A549 (cell line): ENCODE results near the gene FRYL. TPM values are rescaled to one million over a fixed set of nuclear protein-coding genes. Genes with fewer than 3 reads are reported as not detected.

Source experiments
- ATAC-seq, 2 experiments: fragments of 200-7000 bp in 1 of 2; fragments of >200 bp in 1 of 2; cut with Nextera tagmentation in 1 of 2; cut with Tn5 transposase in 1 of 2; 3 replicates each; pipeline versions ENCODE4 v1.8.0 to v1.9.1; 2018 to 2020; ENCODE audit warnings: mild to moderate bottlenecking in 1 of 2, moderate library complexity in 1 of 2
- CTCF ChIA-PET: fragments of 300-600 bp; sonication (Branson Sonifier 250); formaldehyde crosslinking; extraction: SDS; loops from one replicate; lab custom pipeline; 2021; ENCODE audit warnings: antibody characterized with exemption, inconsistent platforms; lab: Yijun Ruan, JAX
- POLR2A ChIA-PET: fragments of 350-600 bp; formaldehyde crosslinking; extraction: SDS; loops from one replicate; lab custom pipeline; 2021; ENCODE audit warnings: antibody characterized with exemption, inconsistent platforms; lab: Yijun Ruan, JAX
- DNase-seq, 2 experiments: peaks; one replicate each; pipeline versions ENCODE4 v3.0.0 to v3.0.0-alpha.2; 2011 to 2016; ENCODE audit warnings: low read depth in 1 of 2, low spot score in 1 of 2
- FAIRE-seq: peaks from 2 replicates; lab custom pipeline; 2011; peaks lifted over from hg19 to GRCh38; lab: Jason Lieb, UNC
- H3K27ac ChIP-seq, 2 experiments: fragments of >200 bp; sonication (Bioruptor Twin); formaldehyde crosslinking; 3 replicates each; pipeline ENCODE4 v1.5.1; 2016 to 2017
- H3K4me1 ChIP-seq: fragments of >200 bp; sonication (Bioruptor Twin); formaldehyde crosslinking; 3 replicates; pipeline ENCODE4 v1.6.1; 2016
- H3K4me2 ChIP-seq: fragments of >200 bp; sonication (Bioruptor Twin); formaldehyde crosslinking; 3 replicates; pipeline ENCODE4 v1.6.1; 2016
- H3K4me3 ChIP-seq: fragments of >200 bp; sonication (Bioruptor Twin); formaldehyde crosslinking; 3 replicates; pipeline ENCODE4 v1.5.1; 2016
- H3K9me3 ChIP-seq: fragments of >200 bp; sonication (Bioruptor Twin); formaldehyde crosslinking; 3 replicates; pipeline ENCODE4 v1.6.1; 2016
- CBX8 ChIP-seq: fragments of 200-600 bp; sonication (generic); IDR thresholded peaks from 2 replicates; pipeline ENCODE4 v1.6.1; 2016
- CHD2 ChIP-seq: fragments of 150-350 bp; IDR thresholded peaks from 2 replicates; pipeline ENCODE4 v1.6.1; 2014; ENCODE audit warnings: low read length; ENCODE audit not compliant: partially characterized antibody
- FOSB ChIP-seq: fragments of 250-450 bp; sonication (Bioruptor Pico); IDR thresholded peaks from 2 replicates; pipeline ENCODE4 v1.5.0; 2020; ENCODE audit warnings: mild to moderate bottlenecking, moderate library complexity
- GATA3 ChIP-seq: IDR thresholded peaks from 2 replicates; pipeline ENCODE4 v1.6.1; 2012; ENCODE audit warnings: borderline replicate concordance
- HDAC2 ChIP-seq: fragments of 200-600 bp; sonication (generic); IDR thresholded peaks from 2 replicates; pipeline ENCODE4 v1.6.1; 2016
- HOXA7 ChIP-seq: fragments of 250-450 bp; sonication (Bioruptor Pico); IDR thresholded peaks from 2 replicates; pipeline ENCODE4 v1.5.0; 2020; ENCODE audit warnings: mild to moderate bottlenecking, moderate library complexity
- KDM1A ChIP-seq: fragments of 200-600 bp; sonication (generic); IDR thresholded peaks from 2 replicates; pipeline ENCODE4 v1.6.1; 2016; ENCODE audit warnings: low read depth, mild to moderate bottlenecking
- MYC ChIP-seq: IDR thresholded peaks from 2 replicates; pipeline ENCODE4 v1.6.1; 2012; ENCODE audit warnings: mild to moderate bottlenecking, inconsistent platforms, low read length, improper control_type of control experiment, borderline replicate concordance
- NFE2L2 ChIP-seq: fragments of 150-350 bp; conservative IDR thresholded peaks from 2 replicates; pipeline ENCODE4 v1.6.1; 2014; ENCODE audit warnings: low read length
- NPAS2 ChIP-seq: fragments of 250-450 bp; sonication (Bioruptor Pico); IDR thresholded peaks from 2 replicates; pipeline ENCODE4 v1.8.0; 2022; ENCODE audit warnings: mild to moderate bottlenecking, moderate library complexity, borderline replicate concordance
- RAD21 ChIP-seq, 2 experiments: fragments of >200 bp in 1 of 2; sonication (Bioruptor Twin) in 1 of 2; formaldehyde crosslinking in 1 of 2; IDR thresholded peaks in 1 of 2; conservative IDR thresholded peaks in 1 of 2; 2 replicates in 1 of 2; 3 replicates in 1 of 2; pipeline ENCODE4 v1.6.1; 2012 to 2018; ENCODE audit warnings: inconsistent platforms in 1 of 2
- RARB ChIP-seq: fragments of 250-450 bp; sonication (Bioruptor Pico); IDR thresholded peaks from 2 replicates; pipeline ENCODE4 v1.8.0; 2021; ENCODE audit warnings: mild to moderate bottlenecking, moderate library complexity
- RCOR1 ChIP-seq: fragments of 150-350 bp; IDR thresholded peaks from 2 replicates; pipeline ENCODE4 v1.6.1; 2014; ENCODE audit warnings: antibody characterized with exemption, low read length, low read depth
- RFX5 ChIP-seq: fragments of 450-650 bp; IDR thresholded peaks from 2 replicates; pipeline ENCODE4 v1.7.1; 2014; ENCODE audit warnings: antibody characterized with exemption, mild to moderate bottlenecking, moderate library complexity
- ZNF302 ChIP-seq: fragments of 250-450 bp; sonication (Bioruptor Pico); IDR thresholded peaks from 2 replicates; pipeline ENCODE4 v1.9.0; 2021; ENCODE audit warnings: inconsistent platforms, mild to moderate bottlenecking, moderate library complexity
- ZSCAN20 ChIP-seq: fragments of 250-450 bp; sonication (Bioruptor Pico); IDR thresholded peaks from 2 replicates; pipeline ENCODE4 v1.8.0; 2022; ENCODE audit warnings: mild to moderate bottlenecking, moderate library complexity
- WGBS: methylation state at CpG from one replicate; pipeline ENCODE4 v1.1.6; 2017; ENCODE audit errors: missing lambda C conversion rate; 5-methylcytosine and 5-hydroxymethylcytosine counted together
- polyA plus RNA-seq, 4 experiments: library from polyadenylated mRNA; depleted of rRNA in 3 of 4; stranded (reverse); fragments of >200 nt; fragmentation: RNase III in 1 of 4; extraction: RNeasy Plus Mini Kit Qiagen cat#74134 plus additional on column Dnase treatment in 1 of 4; gene quantifications; 2 replicates in 3 of 4; 3 replicates in 1 of 4; pipeline ENCODE4 v1.2.3, GENCODE V29; 2011 to 2017
- TF ChIP-seq, protein P1 (sequence below): fragments of 450-650 bp; IDR thresholded peaks from 2 replicates; pipeline ENCODE4 v1.6.1; 2014; ENCODE audit warnings: antibody characterized with exemption
- TF ChIP-seq, protein P2 (sequence below): IDR thresholded peaks from 2 replicates; pipeline ENCODE4 v1.6.1; 2012; ENCODE audit warnings: low read depth, borderline replicate concordance
- TF ChIP-seq, protein P3 (sequence below): IDR thresholded peaks from 2 replicates; pipeline ENCODE4 v1.6.1; 2012
- TF ChIP-seq, protein P4 (sequence below): fragments of >200 bp; sonication (Bioruptor Twin); formaldehyde crosslinking; IDR thresholded peaks from 2 replicates; pipeline ENCODE4 v1.6.1; 2016
- TF ChIP-seq, protein P5 (sequence below): fragments of 200-600 bp; sonication (generic); IDR thresholded peaks from 2 replicates; pipeline ENCODE4 v1.6.1; 2016; ENCODE audit warnings: antibody characterized with exemption, mild to moderate bottlenecking, moderate library complexity
- TF ChIP-seq, protein P6 (sequence below): fragments of 250-450 bp; sonication (Bioruptor Pico); IDR thresholded peaks from 2 replicates; pipeline ENCODE4 v1.5.0; 2020; ENCODE audit warnings: low read depth, mild to moderate bottlenecking, moderate library complexity

Gene FRYL
- polyA plus RNA-seq, 2 of the 4 experiments (the other 2 are of a cell fraction), result 7.1 to 21.1 TPM

DNA sequence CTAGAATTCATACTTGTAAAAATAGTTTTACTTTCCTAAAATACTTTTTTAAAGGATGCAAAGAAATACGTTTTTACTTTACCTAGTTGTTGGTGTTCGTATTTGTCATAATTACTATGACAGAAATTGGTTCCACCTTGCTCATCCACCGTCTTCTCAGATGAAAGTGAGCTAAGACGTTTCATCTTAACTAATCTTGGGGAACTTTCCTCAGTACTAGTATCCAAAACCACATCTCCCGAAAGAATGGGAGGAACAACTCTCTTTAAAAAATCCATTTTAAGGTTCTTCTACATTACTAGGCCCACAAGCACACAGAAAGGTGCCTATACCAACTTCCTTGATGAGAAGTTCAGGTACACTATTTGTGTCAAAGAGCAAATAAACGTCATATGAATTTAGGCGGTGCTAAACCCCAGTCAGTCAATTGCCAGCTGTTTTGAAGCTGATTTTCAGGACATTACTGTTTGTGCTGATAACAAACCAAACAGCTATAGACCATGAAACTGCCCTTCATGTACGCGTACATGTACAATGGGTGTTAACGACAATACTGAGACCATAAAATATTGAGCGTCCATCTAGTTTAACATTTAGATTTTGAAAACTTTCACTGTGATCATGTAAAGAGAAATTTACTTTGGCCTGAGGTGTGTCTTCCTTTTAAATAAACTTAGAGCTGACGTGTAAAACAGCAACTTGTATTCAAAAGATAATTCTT, 99.1 kb downstream of the FRYL start:
- 87% methylated on average over 12 of the region's 12 CpGs for WGBS
- no peak overlapping the region for H3K4me3 ChIP-seq

DNA sequence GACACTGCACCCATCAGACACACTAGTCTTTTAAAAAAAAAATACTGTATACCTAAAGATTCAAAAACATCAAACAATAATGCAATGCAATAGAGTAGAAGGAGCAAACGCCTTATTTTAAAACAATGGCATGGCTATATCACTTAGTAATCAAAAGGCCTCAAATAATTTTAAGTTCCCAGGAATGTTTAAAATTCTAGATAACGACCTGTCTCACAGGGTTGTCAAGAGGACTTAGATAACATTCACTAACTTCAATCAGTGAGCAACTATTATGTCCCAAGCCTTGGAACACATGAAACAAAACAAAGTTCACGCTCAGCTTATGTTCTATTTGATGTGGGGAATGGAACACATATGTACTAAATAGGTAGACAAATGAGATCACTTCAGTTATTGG, 106.5 kb downstream of the FRYL start:
- Histone ChIP-seq H3K27ac (no peak overlapping the region), H3K4me2 (no peak overlapping the region), H3K4me1 (no peaks in the 10 kb centered on the region), H3K4me3 (no peak overlapping the region), H3K9me3 (no peaks in the 10 kb centered on the region)
- DNase-seq (no peak), FAIRE-seq (no peak), ATAC-seq (no peak)
- CTCF ChIA-PET, result no interaction called here
- TF ChIP-seq FOSB (CRISPR knock-in tag) (no peak), MYC (no peak), NPAS2 (no peak), HDAC2 (no peak), ZSCAN20 (no peak)
- TF ChIP-seq, protein P1, sequence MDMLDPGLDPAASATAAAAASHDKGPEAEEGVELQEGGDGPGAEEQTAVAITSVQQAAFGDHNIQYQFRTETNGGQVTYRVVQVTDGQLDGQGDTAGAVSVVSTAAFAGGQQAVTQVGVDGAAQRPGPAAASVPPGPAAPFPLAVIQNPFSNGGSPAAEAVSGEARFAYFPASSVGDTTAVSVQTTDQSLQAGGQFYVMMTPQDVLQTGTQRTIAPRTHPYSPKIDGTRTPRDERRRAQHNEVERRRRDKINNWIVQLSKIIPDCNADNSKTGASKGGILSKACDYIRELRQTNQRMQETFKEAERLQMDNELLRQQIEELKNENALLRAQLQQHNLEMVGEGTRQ, result no peak
- WGBS, result 87% methylated on average over 3 of the region's 3 CpGs
- POLR2A ChIA-PET, result no interaction called here

More for the DNA sequence above, 99.1 kb downstream of the FRYL start:
- H3K27ac ChIP-seq, result no peak overlapping the region
- no peaks in the 10 kb centered on the region for H3K9me3 ChIP-seq
- DNase-seq (no peak), FAIRE-seq (no peak), ATAC-seq (no peak)
- H3K4me1 ChIP-seq, result no peaks in the 10 kb centered on the region
- ChIA-PET CTCF (interaction anchor here (0.5 kb wide), 1 partner anchor 640 kb away, joined by 3 read pairs; no protein-coding TSS in a partner anchor), POLR2A (no interaction called here)
- TF ChIP-seq RCOR1 (no peak), RAD21 (conservative IDR thresholded peaks at IDR 0.05 in 1 of 2, IDR thresholded peaks at IDR 0.05 in 1 of 2) (no peak), FOSB (CRISPR knock-in tag) (no peak), HOXA7 (CRISPR knock-in tag) (no peak), GATA3 (no peak), CBX8 (no peak), KDM1A (no peak), RFX5 (no peak), ZNF302 (no peak), CHD2 (no peak), NFE2L2 (no peak), RARB (CRISPR knock-in tag) (no peak)
- TF ChIP-seq, protein P2, sequence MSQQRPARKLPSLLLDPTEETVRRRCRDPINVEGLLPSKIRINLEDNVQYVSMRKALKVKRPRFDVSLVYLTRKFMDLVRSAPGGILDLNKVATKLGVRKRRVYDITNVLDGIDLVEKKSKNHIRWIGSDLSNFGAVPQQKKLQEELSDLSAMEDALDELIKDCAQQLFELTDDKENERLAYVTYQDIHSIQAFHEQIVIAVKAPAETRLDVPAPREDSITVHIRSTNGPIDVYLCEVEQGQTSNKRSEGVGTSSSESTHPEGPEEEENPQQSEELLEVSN, result no peak
- TF ChIP-seq, protein P3, sequence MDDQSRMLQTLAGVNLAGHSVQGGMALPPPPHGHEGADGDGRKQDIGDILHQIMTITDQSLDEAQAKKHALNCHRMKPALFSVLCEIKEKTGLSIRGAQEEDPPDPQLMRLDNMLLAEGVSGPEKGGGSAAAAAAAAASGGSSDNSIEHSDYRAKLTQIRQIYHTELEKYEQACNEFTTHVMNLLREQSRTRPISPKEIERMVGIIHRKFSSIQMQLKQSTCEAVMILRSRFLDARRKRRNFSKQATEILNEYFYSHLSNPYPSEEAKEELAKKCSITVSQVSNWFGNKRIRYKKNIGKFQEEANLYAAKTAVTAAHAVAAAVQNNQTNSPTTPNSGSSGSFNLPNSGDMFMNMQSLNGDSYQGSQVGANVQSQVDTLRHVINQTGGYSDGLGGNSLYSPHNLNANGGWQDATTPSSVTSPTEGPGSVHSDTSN, result no peak
- TF ChIP-seq, protein P4, sequence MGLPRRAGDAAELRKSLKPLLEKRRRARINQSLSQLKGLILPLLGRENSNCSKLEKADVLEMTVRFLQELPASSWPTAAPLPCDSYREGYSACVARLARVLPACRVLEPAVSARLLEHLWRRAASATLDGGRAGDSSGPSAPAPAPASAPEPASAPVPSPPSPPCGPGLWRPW, result no peak
- TF ChIP-seq, protein P5, sequence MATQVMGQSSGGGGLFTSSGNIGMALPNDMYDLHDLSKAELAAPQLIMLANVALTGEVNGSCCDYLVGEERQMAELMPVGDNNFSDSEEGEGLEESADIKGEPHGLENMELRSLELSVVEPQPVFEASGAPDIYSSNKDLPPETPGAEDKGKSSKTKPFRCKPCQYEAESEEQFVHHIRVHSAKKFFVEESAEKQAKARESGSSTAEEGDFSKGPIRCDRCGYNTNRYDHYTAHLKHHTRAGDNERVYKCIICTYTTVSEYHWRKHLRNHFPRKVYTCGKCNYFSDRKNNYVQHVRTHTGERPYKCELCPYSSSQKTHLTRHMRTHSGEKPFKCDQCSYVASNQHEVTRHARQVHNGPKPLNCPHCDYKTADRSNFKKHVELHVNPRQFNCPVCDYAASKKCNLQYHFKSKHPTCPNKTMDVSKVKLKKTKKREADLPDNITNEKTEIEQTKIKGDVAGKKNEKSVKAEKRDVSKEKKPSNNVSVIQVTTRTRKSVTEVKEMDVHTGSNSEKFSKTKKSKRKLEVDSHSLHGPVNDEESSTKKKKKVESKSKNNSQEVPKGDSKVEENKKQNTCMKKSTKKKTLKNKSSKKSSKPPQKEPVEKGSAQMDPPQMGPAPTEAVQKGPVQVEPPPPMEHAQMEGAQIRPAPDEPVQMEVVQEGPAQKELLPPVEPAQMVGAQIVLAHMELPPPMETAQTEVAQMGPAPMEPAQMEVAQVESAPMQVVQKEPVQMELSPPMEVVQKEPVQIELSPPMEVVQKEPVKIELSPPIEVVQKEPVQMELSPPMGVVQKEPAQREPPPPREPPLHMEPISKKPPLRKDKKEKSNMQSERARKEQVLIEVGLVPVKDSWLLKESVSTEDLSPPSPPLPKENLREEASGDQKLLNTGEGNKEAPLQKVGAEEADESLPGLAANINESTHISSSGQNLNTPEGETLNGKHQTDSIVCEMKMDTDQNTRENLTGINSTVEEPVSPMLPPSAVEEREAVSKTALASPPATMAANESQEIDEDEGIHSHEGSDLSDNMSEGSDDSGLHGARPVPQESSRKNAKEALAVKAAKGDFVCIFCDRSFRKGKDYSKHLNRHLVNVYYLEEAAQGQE, result no peak
- TF ChIP-seq, protein P6, sequence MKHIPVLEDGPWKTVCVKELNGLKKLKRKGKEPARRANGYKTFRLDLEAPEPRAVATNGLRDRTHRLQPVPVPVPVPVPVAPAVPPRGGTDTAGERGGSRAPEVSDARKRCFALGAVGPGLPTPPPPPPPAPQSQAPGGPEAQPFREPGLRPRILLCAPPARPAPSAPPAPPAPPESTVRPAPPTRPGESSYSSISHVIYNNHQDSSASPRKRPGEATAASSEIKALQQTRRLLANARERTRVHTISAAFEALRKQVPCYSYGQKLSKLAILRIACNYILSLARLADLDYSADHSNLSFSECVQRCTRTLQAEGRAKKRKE (CRISPR knock-in tag), result no peak
- H3K4me2 ChIP-seq, result no peak overlapping the region
